Measurements from ENCODE around the gene OPCML.

- TF ChIP-seq CTCF (IDR thresholded peaks at IDR 0.05; ENCODE audit: low read length) (no peak), EZH2 (optimal IDR thresholded peaks at IDR 0.05; ENCODE audit: low read depth, low read length) (no peak), EZH2phosphoT487 (IDR thresholded peaks at IDR 0.05; ENCODE audit: low read length) (no peak)
These were observed 930.4 kb downstream of the OPCML start for GRCh38 chr11:132601875-132602274.
